GM21529 (cell line): ENCODE measurements around the gene ACVRL1.

Experiments
- ATAC-seq: cut with Tn5 transposase; IDR thresholded peaks from one replicate; pipeline ENCODE4 v1.9.1; 2021; ENCODE audit not compliant: unreplicated experiment

Gene ACVRL1

DNA sequence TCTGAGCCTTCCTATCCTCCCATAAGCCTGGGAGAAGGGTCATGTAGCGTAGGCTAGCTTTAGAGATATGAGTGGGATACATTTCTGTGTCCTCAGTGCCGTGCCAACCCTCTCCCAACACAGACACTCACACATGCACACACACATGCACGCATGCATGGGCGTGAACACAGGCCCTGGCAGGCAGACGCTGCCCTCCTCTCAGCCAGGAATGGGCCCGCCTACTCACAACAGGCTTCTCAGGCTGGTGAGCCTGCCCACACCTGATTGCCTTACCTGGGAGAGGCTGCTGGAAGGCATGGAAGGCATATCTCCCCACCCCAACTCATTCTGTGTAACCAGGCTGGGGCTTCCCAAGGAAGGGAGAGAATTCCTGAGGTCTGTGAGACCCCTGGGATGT is 31.4 kb downstream of the ACVRL1 start:
- ATAC-seq = no peak

DNA sequence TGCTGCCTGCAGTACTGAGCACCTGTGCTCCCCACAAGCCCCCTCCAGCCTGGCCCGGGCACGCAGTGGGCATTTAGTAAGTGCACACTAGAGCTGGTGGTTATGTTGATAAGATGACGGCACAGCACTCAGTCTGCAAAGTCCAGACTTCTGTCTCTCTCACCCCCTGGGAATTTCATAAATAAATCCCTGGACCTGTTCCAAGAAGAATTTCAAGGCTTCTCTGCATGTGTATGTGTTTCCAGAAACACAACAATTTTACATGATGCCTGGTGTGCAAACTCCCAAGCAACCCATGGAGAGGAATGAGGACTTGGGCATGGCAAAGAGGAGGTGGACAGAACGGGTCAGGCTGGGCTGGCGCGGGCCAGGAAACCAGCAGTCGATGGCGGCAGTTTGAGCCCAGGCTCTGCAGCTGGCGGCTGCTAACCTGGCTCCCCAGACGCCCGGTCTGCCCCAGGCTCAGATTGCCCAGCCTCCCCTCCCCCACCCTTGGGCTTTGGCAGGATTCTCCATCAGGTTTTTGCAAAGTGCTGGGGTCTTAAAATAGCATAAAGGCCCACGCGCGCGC is 33.8 kb downstream of the ACVRL1 start:
- ATAC-seq = no peak

DNA sequence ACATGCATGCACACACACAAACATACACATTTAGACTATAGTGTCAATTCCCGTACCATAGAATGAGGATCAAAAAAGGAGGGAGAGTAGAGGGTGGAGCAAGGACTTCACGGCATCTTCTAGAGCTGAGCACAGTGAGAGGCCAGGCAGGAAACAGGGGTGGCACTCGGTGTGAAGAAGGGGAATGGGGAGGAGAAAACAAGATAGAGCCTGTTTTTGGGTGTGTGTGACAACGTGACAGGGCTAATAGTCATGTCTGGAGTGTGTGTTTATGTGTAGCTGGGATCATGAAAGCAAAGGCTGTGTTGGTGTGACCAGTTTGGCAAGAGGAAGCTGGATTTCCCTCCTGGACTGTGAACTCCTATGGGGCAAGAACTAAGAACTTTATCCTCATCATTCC is 34.3 kb downstream of the ACVRL1 start:
- ATAC-seq = no peak

DNA sequence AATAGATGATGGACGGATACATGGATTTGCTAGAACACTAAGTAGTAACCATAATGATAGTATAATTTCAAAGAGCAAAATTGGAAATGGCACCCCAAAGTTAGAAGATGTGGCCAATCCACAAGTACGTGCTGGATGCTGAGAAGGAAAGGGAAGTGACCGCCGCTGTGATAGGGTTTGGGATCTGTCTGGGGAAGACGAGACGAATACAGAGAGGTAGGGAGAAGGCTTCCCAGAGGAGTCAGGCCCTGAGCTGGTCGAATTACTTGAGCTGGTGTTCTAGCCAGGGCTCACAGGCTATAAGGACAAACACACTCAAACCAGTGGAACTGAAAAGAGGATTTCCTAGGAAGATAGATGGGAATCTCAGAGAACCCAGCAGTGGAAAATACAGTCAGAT is 34.8 kb downstream of the ACVRL1 start:
- ATAC-seq = no peak

DNA sequence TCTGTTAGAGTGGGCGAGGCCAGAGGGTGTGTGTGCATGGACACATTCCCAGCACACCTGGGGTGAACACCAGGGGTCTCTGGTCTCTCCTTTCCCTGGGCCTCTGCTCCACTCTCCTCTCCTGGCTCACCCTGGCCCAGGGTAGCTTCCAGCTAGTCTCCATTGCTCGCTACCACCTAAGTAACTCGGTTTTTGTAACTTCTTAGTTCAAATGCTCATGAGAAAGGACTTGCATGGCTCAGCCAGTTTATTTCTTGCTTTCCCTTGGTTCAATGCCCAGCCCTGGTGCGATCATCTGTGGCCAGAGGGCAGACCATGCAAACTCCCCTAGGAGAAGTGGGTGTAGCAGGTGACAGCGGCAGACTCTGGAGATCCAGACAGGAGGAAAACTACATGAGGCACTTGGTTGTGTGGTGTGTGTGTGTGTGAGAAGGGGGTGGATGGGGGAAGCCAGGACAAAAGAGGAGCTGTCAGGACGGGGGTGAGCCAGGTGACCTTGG is 35.2 kb downstream of the ACVRL1 start:
- no peak for ATAC-seq

DNA sequence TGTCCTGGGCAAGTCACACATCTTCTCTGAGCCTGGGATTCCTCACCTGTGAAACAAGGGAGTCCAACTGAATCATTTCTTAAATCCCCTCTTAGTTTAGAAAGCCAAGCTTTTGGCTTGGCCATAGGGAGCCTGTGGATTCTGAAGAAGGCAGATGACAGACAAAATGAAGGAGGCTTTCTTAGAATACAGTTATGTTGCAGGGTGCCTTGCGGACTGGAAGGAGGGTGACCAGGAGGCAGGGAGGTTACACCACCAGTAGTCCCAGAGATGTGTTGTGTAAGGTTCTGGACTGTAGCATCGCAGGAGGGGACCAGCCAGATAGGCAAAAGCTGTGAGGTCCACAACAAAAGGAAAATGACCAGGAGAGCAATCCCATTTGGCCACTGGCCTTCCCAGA is 36.0 kb downstream of the ACVRL1 start:
- no peak for ATAC-seq

DNA sequence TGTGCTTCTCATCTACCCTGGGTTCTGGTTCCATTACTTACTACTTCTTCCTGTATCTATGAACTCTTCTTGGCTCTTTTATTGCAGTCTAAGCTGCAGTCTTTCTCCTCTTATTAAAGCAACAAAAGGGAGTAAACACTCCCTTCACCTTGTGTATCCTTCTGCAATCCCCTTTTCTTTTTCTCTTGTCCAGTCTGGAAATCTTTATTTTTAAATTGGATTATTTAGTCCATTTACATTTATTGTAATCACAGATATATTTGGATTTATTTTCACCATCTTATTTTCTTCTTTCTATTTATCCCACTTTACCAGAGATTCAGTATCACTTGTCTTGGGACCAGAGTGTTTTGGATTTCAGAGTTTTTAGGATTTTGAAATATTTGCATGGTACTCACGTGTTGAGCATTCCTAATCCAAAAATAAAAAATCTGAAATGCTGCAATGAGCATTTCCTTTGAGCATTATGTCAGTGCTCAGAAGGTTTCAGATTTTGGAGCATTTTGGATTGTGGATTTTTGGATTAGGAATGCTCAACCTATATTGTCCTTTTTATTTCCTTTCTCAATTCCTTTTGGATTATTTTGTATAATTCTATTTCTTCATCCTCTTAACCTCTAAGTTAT is 37.4 kb downstream of the ACVRL1 start:
- ATAC-seq = no peak

DNA sequence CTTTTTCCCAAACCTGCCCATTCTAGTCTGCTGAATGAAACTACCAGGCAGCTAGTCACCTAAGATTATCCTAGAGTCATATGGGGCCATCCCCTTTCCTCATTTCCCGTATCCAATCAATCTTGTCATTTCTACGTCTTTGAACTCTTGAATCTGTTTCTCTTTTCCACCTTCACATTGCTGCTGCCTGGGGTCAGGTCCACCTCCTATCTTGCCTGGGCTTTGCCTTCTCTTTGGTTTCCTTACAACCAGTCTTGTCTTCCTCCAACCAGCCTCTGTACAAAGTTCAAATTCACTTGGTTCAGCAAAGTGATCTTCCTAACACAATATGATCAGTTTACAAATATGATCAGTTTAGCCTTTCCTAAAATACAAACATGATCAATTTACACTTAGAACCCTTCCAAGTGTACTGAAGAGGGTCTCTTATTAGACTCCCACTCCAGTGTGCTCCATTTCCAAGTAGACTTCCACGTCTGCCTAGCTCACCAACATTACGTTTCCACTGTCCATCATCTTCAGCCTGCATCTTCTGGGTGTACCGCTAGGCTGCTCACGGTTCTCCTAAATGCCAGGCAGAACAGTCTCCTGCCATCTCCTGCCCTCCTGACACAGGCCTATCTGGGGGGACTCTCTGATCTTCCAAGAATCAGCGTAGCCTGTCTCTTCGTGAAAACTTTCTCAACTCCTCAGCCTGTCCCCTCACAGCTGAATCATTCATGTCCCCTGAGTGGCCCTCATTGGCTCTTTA is 40.1 kb downstream of the ACVRL1 start:
- no peak for ATAC-seq

DNA sequence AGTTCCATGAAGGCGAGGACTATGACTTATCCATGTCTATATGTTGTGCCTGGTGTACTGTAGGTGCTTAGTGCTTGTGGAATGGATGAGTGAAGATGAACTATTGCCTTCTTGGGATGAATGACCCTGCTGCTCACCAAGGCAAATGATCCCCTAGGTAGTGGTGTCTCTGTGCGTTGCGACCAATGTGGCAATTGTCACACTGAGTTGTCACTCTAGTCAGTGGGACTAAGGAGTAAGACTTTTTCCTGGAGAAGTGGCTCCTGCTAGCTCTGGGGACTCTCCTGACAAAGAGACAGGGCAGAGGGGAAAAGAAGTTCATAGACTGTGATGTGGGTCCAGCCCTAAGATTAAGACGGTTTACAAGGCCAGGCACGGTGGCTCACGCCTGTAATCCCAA is 40.8 kb downstream of the ACVRL1 start:
- ATAC-seq = no peak

DNA sequence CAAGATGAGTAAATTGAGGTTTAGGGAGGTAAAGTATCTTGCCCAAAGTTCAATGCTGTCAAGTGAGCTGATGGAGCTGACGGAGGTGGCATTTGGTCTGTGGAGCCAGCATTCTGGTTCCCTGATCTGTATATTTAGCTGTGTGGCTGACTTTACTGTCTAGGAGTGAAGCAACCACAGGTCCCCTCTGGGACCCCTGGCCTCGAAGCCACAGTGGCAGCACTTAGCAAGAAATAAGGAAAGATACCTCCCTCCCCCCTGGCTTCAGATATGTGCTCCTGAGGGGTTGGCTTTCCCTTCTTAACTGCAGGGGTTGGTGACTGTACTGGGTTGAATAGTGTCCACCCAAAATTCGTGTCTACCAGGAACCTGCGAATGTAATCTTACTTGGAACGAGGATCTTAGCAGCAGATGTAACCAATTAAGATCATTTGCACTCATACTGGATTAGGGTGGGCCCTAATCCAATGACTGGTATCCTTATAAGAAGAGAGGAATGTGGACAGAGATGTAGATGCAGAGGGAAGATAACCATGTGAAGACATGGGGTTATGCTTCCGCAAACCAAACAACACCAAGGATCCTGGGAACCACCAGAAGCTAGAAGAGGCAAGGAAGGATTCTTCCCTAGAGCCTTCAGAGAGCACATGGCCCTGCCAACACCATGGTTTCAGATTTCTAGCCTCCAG is 42.2 kb downstream of the ACVRL1 start:
- ATAC-seq = no peak

DNA sequence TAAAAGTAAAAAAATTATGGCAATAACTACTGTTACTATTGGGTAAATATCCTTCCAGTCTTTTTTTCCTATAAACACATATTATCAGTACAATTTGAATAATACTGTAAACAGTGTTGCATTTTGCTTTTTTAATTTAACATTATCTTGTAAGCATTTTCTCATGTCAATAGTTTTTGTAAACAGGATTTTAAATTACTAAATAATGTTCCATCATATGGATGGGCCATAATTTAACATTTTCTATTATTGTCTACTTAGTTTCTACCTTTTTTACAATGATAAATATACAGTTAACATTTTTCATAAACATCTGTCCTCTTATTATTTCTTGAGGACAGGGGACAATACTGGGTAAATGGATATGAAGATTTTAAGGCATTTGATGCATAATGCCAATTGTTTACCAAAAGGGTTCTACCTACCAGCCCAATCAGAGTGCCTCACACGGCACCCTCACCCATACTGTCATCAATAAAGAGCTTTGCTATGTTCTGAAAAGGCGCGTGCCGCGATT is 43.4 kb downstream of the ACVRL1 start:
- ATAC-seq = no peak

DNA sequence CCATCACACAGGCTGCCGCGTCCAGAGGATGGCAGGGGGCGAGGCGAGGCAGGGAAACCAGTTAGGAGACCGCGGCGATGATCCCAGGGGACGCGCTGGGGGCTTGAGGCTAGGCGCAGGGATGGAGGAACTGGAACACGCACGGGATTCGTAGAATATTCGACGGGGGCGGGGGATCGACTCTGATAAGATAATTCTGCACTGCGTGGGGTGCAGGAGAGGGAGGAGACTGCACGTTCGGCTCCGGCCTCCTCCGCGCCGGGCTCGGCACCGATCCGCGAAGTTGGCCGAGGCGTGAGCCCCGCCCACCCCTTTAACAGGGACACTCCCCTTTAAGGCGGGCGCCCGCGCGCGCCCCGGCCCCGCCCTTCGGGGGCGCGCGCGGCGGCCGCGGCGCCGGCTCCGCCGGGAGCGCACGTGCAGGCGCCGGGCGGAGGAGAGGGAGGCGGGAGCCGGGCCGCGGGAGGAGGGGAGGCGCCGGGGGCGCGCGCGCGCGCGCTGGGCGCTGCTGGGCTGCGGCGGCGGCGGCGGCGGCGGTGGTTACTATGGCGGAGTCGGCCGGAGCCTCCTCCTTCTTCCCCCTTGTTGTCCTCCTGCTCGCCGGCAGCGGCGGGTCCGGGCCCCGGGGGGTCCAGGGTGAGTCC is 44.0 kb downstream of the ACVRL1 start, which contains the start of gene ACVR1B:
Gene ACVR1B, plus strand, starts transcription at position 501 of the 644 bp plus-strand sequence. Its CDS starts 45 bp downstream, at position 546.
- peak; percentile 84 for ATAC-seq

DNA sequence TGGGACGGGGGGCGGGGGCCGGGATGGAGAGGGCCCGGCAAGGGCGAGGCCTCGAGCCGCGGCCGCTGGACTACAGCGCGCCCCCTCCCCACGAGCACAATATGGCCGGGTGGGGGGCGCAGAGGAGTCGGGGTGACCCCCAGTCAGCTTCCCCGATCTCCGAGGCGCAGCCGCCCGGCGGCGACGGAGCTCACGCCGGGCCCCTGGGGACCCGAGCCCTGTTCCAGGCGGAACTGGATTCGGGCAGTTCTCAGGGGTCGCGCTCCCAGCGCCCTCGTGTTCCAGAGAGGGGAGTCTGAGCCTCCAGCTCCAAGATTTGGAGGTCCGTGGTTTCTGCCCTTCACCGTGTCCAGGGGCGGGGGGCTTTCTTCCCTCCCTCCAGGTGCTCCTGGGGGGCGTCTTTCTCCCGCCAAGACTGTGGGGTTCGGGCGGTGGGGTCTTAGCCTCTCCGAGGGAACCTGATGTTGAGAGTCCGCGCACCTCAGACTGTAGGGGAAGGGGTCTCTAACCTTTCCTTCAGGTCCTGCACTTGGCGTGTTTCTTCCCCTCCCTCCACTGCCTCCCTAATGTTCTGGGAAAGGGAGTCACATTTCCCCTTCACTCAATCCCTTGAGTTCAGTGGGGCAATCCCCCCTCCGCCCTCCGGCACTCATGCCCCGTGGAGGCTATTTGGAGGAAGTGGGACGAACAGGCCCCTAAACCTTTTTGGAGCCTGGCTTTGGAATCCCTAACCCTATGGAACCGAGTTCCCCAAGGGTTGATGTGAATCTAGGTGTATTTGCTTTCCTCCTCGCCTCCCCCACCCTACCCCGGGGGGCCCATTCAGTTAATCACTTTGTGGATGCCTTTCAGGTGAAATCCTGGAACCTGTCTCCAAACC is 44.8 kb downstream of the ACVRL1 start:
- ATAC-seq = no peak

DNA sequence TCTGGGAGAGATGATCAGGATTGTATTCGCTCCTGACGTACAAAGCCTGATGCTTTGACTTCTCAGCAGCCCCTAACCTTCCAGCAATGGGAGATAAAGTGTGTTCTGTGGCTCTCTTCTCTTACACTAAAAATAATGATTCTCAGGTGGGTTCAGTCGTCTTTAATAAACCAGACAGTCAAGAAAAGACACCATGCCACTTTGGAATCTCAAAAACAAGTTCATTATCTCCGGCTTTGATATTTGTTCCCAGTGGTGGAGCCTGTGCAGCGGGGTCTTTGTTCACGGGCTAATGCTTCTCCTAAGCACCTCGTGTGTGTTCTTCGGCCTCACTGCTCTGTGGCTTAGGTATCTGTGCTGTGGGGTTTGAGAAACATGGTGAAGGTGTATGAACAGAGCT is 45.8 kb downstream of the ACVRL1 start:
- no peak for ATAC-seq

DNA sequence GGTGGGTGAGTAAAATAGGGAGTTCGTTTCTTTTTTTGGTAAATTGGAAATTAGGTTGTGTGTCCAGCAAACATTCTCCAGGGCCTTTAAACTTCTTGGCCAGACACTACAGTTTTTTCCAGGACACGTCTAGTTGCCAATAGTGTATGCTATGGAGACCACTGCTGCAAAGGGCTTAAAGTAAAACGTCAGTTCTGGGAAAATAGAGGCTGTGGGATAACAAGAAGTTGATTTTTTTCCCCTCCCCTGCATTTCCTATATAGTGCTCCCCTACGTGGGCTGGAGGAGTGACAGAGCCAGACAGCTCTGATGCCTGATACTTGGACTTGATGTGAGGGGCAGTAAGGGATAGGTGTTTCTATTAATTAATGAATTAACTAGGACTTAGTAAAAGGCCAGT is 46.6 kb downstream of the ACVRL1 start:
- ATAC-seq = no peak

DNA sequence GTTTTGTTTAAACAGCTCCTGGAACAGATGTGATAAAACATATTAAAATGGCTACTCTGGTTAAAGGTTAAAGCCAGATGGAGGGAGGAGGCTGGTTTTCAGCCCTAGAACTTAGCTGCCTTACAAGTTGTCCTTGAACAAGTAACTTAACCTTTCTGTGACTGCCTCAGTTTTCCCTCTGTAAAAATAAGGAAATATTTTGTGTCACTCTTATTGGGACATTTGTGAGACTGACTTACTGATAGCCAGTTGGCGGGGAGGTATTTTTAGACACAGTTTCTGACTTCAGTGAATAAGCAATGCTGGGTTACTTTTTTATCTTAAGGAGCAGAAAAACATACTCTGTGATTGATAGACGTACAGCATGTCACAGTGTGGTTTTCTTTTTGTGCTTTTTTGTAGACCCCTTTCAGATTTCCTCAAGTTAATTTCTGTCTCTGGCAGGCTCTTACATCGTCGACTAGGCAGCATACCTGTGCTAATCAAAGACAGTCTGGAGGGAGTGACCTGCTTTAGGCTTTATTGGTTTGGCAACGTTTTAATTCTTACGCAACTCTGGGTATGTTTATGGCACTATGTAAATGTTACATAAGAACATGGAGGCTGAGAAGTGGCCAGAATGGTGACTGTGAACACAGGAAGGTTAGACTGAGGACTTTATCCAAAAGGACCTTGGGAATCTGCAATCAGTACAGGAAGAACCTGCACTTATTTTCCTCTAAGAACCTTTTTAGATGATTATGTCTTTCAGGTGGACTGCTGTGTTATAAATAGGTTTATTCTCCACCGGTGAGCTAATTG is 47.5 kb downstream of the ACVRL1 start:
- no peak for ATAC-seq

DNA sequence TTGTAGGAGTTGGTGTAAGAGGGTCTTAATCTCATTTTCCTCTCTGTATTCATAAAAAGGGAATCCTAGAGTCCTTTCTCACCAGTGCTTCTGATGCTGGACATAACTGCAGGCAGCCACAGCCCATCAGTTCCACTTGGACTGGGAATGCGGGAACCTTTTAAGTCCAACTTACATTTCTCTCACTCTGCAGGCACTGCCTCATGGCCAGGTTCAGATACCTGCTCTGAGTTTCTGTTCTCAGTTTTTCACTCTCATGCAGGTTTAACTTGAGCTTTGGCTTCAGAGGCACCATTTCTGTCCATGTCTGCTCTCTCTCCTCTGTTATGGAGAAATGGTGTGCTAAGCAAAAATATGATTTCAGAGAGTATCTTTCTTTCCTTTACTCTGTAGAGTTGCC is 48.4 kb downstream of the ACVRL1 start:
- no peak for ATAC-seq

DNA sequence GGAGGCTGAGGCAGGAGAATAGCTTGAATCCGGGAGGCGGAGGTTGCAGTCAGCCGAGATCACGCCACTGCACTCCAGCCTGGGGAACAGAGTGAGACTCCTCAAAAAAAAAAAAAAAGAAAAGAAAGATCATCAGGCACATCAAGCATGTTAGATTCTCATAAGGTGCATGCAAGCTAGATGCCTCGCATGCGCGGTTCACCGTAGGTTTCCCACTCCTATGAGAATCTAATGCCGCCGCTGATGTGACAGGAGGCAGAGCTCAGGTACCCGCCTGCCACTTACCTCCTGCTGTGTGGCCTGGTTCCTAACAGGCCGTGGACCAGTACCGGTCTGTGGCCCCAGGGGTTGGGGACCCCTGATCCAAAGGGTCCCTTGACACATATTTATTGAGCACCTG is 51.2 kb downstream of the ACVRL1 start:
- ATAC-seq = no peak

DNA sequence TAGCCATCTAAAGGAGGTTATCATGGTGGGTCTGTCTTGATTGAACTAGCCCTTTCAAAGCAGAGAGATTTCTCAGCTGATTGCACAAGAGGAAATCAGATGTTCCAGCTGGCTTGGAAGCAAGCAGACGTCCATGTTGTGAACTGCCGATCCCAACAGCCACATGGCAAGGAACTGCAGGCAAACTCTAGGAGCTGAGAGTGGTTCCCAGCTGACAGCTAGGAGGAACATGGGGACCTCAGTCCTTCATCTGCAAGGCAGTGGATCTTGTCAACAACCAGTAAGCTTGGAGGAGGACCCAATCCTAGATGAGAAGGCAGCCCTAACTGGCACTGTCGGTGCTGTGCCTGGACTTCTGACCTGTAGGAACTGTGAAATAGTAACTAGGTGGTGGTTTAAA is 51.9 kb downstream of the ACVRL1 start:
- ATAC-seq = no peak
